ENCODE measurements around the gene PTPRT.

The PTPRT gene

DNA sequence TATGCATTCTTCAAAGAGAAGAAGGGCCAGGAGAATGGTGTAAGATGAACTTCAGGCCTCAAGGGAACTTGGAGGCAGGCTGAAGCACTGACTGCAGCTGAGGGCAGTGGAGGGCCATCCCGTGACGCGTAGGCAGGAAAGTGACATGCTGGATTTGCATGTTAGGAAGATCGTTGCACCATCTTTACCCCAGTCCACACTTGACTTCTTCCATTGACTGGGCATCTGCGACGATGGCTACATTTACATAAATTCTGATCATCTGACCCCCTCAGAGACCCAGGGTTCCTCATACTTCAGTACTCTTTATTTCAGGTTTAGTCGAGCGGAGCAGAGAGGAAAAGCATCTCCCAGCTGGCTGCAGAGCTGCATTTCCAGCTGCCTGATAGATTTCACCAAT is 180.2 kb downstream of the PTPRT start:
- no peak overlapping the region for H3K27ac ChIP-seq

GRCh38 chr20:43007525-43007924 is 182.2 kb downstream of the PTPRT start:
- no peak for DNase-seq (ENCODE audit: low spot score)
- ChIA-PET POLR2A (ENCODE audit: low non-redundant PET) (no interaction called here), CTCF (no interaction called here)
- no peak for TF ChIP-seq CTCF (conservative IDR thresholded peaks at IDR 0.05; ENCODE audit: low read depth)
- no peak overlapping the region for H3K27ac ChIP-seq

More for the DNA sequence above, 180.2 kb downstream of the PTPRT start:
- ChIA-PET CTCF (no interaction called here), POLR2A (ENCODE audit: low non-redundant PET) (no interaction called here)
- TF ChIP-seq CTCF (conservative IDR thresholded peaks at IDR 0.05; ENCODE audit: low read depth) = no peak
- DNase-seq (ENCODE audit: low spot score) = no peak

DNA sequence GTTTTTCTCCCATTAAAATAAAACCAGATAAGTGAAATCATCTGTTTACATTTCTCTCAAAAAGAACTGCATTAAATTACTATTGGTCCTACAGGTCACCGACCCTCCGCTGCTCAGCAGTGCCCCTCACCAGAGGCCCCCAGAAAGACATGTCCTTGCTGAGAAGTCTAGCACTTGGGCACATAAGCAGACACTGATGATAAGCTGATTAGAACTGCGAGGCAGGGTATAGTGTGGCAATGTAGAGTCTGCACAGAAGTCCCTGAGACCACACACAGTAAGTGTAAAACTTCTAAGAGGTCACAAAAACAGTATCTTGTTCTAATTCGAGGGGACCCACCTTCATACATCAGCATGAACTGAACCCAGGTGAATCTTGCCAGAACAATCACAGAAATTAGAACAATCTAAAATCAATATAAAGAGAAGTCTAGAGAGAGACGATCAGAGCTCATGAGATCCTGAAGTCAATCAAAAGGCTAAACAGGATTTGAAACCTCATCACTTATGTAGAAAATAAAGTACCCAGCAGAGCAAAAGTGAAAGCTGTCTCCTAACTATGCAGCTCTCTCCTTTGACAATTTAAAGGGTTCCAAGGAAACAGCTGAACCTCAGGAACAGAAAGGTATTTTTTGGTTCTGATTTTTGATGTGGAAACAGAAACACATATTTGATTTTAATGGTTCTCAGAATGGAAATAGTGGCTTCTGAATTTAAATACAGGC is 182.9 kb downstream of the PTPRT start:
- CTCF ChIA-PET = no interaction called here
- H3K27ac ChIP-seq = no peak overlapping the region
- no peak for TF ChIP-seq CTCF (conservative IDR thresholded peaks at IDR 0.05; ENCODE audit: low read depth)
- no peak for DNase-seq (ENCODE audit: low spot score)
- POLR2A ChIA-PET (ENCODE audit: low non-redundant PET) = no interaction called here

- ChIA-PET POLR2A (ENCODE audit: low non-redundant PET) (interaction anchor here (0.6 kb wide), 1 partner anchor 1714 kb away, joined by 4 read pairs; no protein-coding TSS in a partner anchor), CTCF (no interaction called here)
- no peak for TF ChIP-seq CTCF (conservative IDR thresholded peaks at IDR 0.05; ENCODE audit: low read depth)
- no peak overlapping the region for H3K27ac ChIP-seq
- DNase-seq (ENCODE audit: low spot score) = no peak
Observed at GRCh38 chr20:43003318-43003944, 186.3 kb downstream of the PTPRT start.

DNA sequence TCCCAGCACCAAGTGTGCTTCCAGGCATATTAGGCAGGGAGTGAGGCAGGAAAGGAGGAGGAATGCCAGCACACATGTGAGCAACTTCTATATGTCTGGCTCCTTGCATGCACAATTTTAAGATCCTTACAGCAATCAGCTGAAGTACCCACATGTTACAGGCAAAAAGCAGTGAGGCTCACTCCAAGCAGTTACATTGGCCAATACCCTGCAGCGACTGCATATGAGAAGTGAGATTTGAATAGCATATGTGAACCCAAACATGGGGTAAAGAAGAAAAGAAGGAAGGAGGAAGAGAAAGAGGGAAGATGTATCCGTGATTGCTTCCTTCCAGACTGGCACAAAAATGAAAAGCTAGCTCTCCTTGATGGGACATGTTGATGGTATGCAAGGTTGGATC is 193.6 kb downstream of the PTPRT start:
- ChIA-PET POLR2A (ENCODE audit: low non-redundant PET) (no interaction called here), CTCF (no interaction called here)
- H3K27ac ChIP-seq = no peak overlapping the region
- TF ChIP-seq CTCF (conservative IDR thresholded peaks at IDR 0.05; ENCODE audit: low read depth) = no peak
- DNase-seq (ENCODE audit: low spot score) = no peak

DNA sequence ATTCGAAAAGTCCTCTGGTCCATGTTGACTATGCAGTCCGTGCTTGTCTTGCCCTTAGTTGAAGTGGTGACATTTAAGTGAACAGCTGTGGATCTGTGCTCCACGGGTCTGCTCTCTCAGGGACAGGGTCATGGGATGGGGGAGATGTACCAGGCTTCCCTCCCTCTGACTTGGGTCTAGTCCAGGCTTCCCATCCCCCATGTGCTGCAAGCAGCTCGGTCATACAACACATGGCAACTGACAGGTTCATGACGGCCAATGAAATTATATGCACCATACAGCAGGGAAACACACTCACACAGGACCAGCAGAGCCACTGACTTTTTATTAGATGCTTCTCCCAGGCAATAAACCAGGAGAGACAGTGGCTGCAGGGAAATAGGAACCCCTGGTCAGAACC is 201.4 kb downstream of the PTPRT start:
- no peak for DNase-seq (ENCODE audit: low spot score)
- ChIA-PET POLR2A (ENCODE audit: low non-redundant PET) (no interaction called here), CTCF (no interaction called here)
- TF ChIP-seq CTCF (conservative IDR thresholded peaks at IDR 0.05; ENCODE audit: low read depth) = no peak
- H3K27ac ChIP-seq = no peak overlapping the region

Data from RWPE1 (cell line).